ENCODE data around the gene SWAP70. TPM values are rescaled to one million over a fixed set of nuclear protein-coding genes. Genes with fewer than 3 reads are reported as not detected.

Gene SWAP70
- total and polyA plus RNA-seq, 9 of the 15 experiments (the other 6 are each of a cell fraction or from before 2014, with no cell fraction given): 1.7 to 4.9 (median 3.9) TPM

- no peak for TF ChIP-seq HMGN3 (IDR thresholded peaks at IDR 0.05; ENCODE audit: borderline replicate concordance, extremely low read depth, insufficient read length, low read depth, low read length)
- no peak for TF ChIP-seq ZNF354B (CRISPR knock-in tag; IDR thresholded peaks at IDR 0.05)
- TF ChIP-seq MAFF (IDR thresholded peaks at IDR 0.05; ENCODE audit: low read length): no peak
- no peak; the same call in 1 of the 2 replicates for TF ChIP-seq GABPA (tag; conservative IDR thresholded peaks at IDR 0.05; ENCODE audit: low read depth)
- TF ChIP-seq L3MBTL2 (IDR thresholded peaks at IDR 0.05): peak; percentile 66; the same call in 1 of the 2 replicates
- no peak for TF ChIP-seq ELF2 (CRISPR knock-in tag; IDR thresholded peaks at IDR 0.05)
- no peak for TF ChIP-seq SREBF1 (IDR thresholded peaks at IDR 0.05; ENCODE audit: borderline replicate concordance, low read depth, low read length)
- TF ChIP-seq TAL1 (IDR thresholded peaks at IDR 0.05): peak; percentile 46
- no peak for TF ChIP-seq NFIX (CRISPR knock-in tag; IDR thresholded peaks at IDR 0.05; ENCODE audit: low read depth)
- no peak for TF ChIP-seq GMEB1 (CRISPR knock-in tag; IDR thresholded peaks at IDR 0.05)
- TF ChIP-seq ZSCAN29 (IDR thresholded peaks at IDR 0.05): no peak
- TF ChIP-seq RBM22 (IDR thresholded peaks at IDR 0.05; ENCODE audit: low read depth, low read length, poor library complexity, severe bottlenecking): no peak
- TF ChIP-seq ZFPM2 (CRISPR knock-in tag; IDR thresholded peaks at IDR 0.05): no peak
- TF ChIP-seq ZBTB7A (IDR thresholded peaks at IDR 0.05; ENCODE audit: borderline replicate concordance, control insufficient read depth, low read depth, low read length): no peak
- peak; percentile 14; the same call in 1 of the 2 replicates for TF ChIP-seq KLF16 (IDR thresholded peaks at IDR 0.05)
- TF ChIP-seq SRSF3 (IDR thresholded peaks at IDR 0.05; ENCODE audit: insufficient read depth, low read length): no peak
- TF ChIP-seq NR3C1 (CRISPR knock-in tag; IDR thresholded peaks at IDR 0.05): no peak
- no peak for TF ChIP-seq PTRF (tag; IDR thresholded peaks at IDR 0.05)
- peak; percentile 44; the same call in 1 of the 2 replicates for TF ChIP-seq REST (IDR thresholded peaks at IDR 0.05; ENCODE audit: borderline replicate concordance)
- TF ChIP-seq REST (CRISPR knock-in tag; IDR thresholded peaks at IDR 0.05; ENCODE audit: low read depth): no peak
Measured at GRCh38 chr11:9758637-9759518, 95.0 kb downstream of the SWAP70 start (continued).

Data from K562 (cell line).